SK-N-SH treated with all-trans-retinoic acid at 6 μM for 48 hours (cell line): ENCODE measurements around the gene PRKAG2.

Source experiments
- ATAC-seq: fragments of 200-7000 bp; cut with Tn5 transposase; 3 replicates; pipeline ENCODE4 v1.9.1; 2020; ENCODE audit warnings: mild to moderate bottlenecking, moderate library complexity
- ARNTL ChIP-seq: fragments of 450-650 bp; formaldehyde crosslinking; IDR thresholded peaks from 2 replicates; pipeline ENCODE4 v1.5.0; 2020; ENCODE audit warnings: low read depth, mild to moderate bottlenecking, moderate library complexity, borderline replicate concordance
- BACH2 ChIP-seq: fragments of 250-450 bp; sonication (Bioruptor Pico); IDR thresholded peaks from 2 replicates; pipeline ENCODE4 v1.9.0; 2021; ENCODE audit warnings: mild to moderate bottlenecking, borderline replicate concordance
- CREB5 ChIP-seq: fragments of 250-450 bp; sonication (Bioruptor Pico); IDR thresholded peaks from 2 replicates; pipeline ENCODE4 v1.5.1; 2020; ENCODE audit warnings: low read depth, mild to moderate bottlenecking, moderate library complexity
- CSDC2 ChIP-seq: fragments of 250-450 bp; sonication (Bioruptor Pico); IDR thresholded peaks from 2 replicates; pipeline ENCODE4 v1.5.0; 2020; ENCODE audit warnings: mild to moderate bottlenecking, moderate library complexity
- CSRNP3 ChIP-seq: fragments of 250-450 bp; sonication (Bioruptor Pico); IDR thresholded peaks from 2 replicates; pipeline ENCODE4 v1.5.1; 2021; ENCODE audit warnings: mild to moderate bottlenecking, moderate library complexity
- ESRRG ChIP-seq: fragments of 250-450 bp; sonication (Bioruptor Pico); IDR thresholded peaks from 2 replicates; pipeline ENCODE4 v1.6.1; 2021; ENCODE audit warnings: mild to moderate bottlenecking
- GLIS3 ChIP-seq: fragments of 250-450 bp; sonication (Bioruptor Pico); IDR thresholded peaks from 2 replicates; pipeline ENCODE4 v1.5.0; 2020; ENCODE audit warnings: mild to moderate bottlenecking, moderate library complexity
- ISL1 ChIP-seq: fragments of 250-450 bp; sonication (Bioruptor Pico); IDR thresholded peaks from 2 replicates; pipeline ENCODE4 v2.1.2; 2022; ENCODE audit warnings: mild to moderate bottlenecking, moderate library complexity
- OSR1 ChIP-seq: fragments of 250-450 bp; sonication (Bioruptor Pico); IDR thresholded peaks from 2 replicates; pipeline ENCODE4 v1.8.0; 2022; ENCODE audit warnings: moderate library complexity, mild to moderate bottlenecking, inconsistent platforms
- PATZ1 ChIP-seq: fragments of 250-450 bp; sonication (Bioruptor Pico); IDR thresholded peaks from 2 replicates; pipeline ENCODE4 v1.8.0; 2020; ENCODE audit warnings: mild to moderate bottlenecking, moderate library complexity, borderline replicate concordance
- PPARA ChIP-seq: fragments of 250-450 bp; sonication (Bioruptor Pico); IDR thresholded peaks from 2 replicates; pipeline ENCODE4 v1.5.0; 2020; ENCODE audit warnings: mild to moderate bottlenecking, borderline replicate concordance
- RARB ChIP-seq: fragments of 250-450 bp; sonication (Bioruptor Pico); IDR thresholded peaks from 2 replicates; pipeline ENCODE4 v1.8.0; 2021; ENCODE audit warnings: mild to moderate bottlenecking, moderate library complexity
- TOX ChIP-seq: fragments of 250-450 bp; sonication (Bioruptor Pico); IDR thresholded peaks from 2 replicates; pipeline ENCODE4 v1.8.0; 2021; ENCODE audit warnings: mild to moderate bottlenecking, moderate library complexity, borderline replicate concordance
- ZC3H10 ChIP-seq: fragments of 250-450 bp; sonication (Bioruptor Pico); IDR thresholded peaks from 2 replicates; pipeline ENCODE4 v1.5.1; 2021; ENCODE audit warnings: mild to moderate bottlenecking, moderate library complexity
- ZFP3 ChIP-seq: fragments of 250-450 bp; sonication (Bioruptor Pico); IDR thresholded peaks from 2 replicates; pipeline ENCODE4 v1.5.0; 2020; ENCODE audit warnings: mild to moderate bottlenecking, moderate library complexity
- ZFP30 ChIP-seq: fragments of 450-650 bp; formaldehyde crosslinking; IDR thresholded peaks from 2 replicates; pipeline ENCODE4 v1.5.0; 2022; ENCODE audit warnings: mild to moderate bottlenecking, moderate library complexity
- ZNF565 ChIP-seq: fragments of 450-650 bp; formaldehyde crosslinking; conservative IDR thresholded peaks from 2 replicates; pipeline ENCODE4 v1.5.0; 2020; ENCODE audit warnings: low read depth, mild to moderate bottlenecking, moderate library complexity
- ZNF70 ChIP-seq: fragments of 450-650 bp; formaldehyde crosslinking; IDR thresholded peaks from 2 replicates; pipeline ENCODE4 v1.5.0; 2020; ENCODE audit warnings: mild to moderate bottlenecking, moderate library complexity
- TF ChIP-seq, protein P1 (sequence below): fragments of 250-450 bp; sonication (Bioruptor Pico); IDR thresholded peaks from 2 replicates; pipeline ENCODE4 v1.8.0; 2021; ENCODE audit warnings: low read depth, mild to moderate bottlenecking, moderate library complexity, borderline replicate concordance

PRKAG2 gene

DNA sequence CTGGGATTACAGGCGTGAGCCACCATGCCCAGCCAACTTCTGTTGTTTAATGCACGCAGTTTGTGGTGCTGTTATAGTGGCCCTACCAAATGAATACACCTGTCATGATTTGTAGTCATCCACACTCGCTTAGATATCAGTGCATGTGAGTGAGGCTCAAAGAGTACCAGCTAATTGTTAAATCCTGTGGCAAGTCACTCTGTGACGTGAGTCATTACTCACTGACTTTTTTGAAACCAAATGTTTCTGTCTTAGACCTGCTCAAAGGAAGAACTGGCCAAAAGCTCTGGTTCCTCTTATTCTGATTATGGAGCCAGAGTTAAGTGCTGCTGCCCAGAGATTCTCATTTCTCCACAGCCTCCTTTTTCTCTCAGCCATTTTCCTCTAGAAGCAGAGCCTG lies 109.4 kb downstream of the PRKAG2 start:
- no peak for TF ChIP-seq ARNTL (CRISPR knock-in tag)
- ATAC-seq, result no peak

DNA sequence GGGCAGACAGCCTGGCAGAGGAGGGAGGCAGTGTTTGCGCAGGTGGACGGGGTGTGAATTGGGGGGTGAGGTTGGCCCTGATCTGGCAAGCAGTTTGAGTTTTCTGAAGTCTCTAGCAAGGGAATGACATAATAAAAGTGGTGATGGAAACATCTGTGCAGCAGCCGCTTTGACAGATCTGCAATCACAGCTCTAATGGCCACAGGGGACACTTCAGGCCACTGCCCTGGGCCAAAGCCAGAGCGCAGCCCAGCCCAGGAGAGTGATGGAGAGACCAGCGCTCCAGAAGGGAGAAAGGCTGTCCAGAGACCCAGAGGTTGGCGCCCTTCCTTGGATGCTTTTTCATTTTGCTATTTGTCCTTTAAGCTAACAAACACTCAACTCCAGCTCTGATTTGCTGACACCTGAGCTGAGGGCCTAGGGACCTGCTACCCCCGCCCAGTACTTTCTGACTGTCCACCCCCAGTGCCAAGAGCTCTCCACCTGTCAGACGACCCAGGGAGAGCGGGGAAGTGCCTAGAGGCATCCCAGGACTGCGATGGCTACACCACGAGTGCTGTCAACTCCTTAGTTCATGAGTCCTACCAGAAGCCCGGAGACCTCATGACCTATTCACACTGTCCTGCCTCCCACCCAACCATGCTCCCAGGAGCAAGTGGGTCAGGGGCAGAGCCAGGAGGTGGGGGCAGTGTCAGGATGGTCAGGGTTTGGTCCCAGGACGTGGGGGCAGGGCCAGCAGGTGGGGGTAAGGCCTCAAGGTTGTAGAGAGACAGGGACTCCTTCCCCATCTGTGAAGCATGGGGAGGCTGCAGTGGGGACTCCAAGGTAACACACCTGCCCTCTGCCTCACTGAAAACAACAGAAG lies 112.6 kb downstream of the PRKAG2 start:
- no peak for ATAC-seq
- TF ChIP-seq OSR1 (CRISPR knock-in tag), result no peak
- no peak for TF ChIP-seq CSDC2 (CRISPR knock-in tag)
- no peak for TF ChIP-seq ZC3H10
- TF ChIP-seq RARB (CRISPR knock-in tag), result no peak
- no peak for TF ChIP-seq PPARA (CRISPR knock-in tag)
- TF ChIP-seq, protein P1, sequence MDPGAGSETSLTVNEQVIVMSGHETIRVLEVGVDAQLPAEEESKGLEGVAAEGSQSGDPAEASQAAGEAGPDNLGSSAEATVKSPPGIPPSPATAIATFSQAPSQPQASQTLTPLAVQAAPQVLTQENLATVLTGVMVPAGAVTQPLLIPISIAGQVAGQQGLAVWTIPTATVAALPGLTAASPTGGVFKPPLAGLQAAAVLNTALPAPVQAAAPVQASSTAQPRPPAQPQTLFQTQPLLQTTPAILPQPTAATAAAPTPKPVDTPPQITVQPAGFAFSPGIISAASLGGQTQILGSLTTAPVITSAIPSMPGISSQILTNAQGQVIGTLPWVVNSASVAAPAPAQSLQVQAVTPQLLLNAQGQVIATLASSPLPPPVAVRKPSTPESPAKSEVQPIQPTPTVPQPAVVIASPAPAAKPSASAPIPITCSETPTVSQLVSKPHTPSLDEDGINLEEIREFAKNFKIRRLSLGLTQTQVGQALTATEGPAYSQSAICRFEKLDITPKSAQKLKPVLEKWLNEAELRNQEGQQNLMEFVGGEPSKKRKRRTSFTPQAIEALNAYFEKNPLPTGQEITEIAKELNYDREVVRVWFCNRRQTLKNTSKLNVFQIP, result no peak
- TF ChIP-seq ESRRG, result no peak
- no peak for TF ChIP-seq ZNF70 (CRISPR knock-in tag)
- TF ChIP-seq, all 23 proteins: peak for 0

- no peak for TF ChIP-seq CREB5 (CRISPR knock-in tag)
- no peak for TF ChIP-seq BACH2 (CRISPR knock-in tag)
- TF ChIP-seq GLIS3 (CRISPR knock-in tag), result no peak
- no peak for TF ChIP-seq ZNF565 (CRISPR knock-in tag)
- TF ChIP-seq CSDC2 (CRISPR knock-in tag), result no peak
- no peak for TF ChIP-seq ARNTL (CRISPR knock-in tag)
- TF ChIP-seq TOX (CRISPR knock-in tag), result no peak
- no peak for TF ChIP-seq CSRNP3 (CRISPR knock-in tag)
- no peak for TF ChIP-seq ZNF70 (CRISPR knock-in tag)
- TF ChIP-seq ZFP3, result no peak
- TF ChIP-seq, protein P1, result no peak
- TF ChIP-seq RARB (CRISPR knock-in tag), result no peak
- no peak for TF ChIP-seq ISL1 (CRISPR knock-in tag)
- no peak for TF ChIP-seq ESRRG
- TF ChIP-seq PATZ1 (CRISPR knock-in tag), result no peak
- no peak for TF ChIP-seq ZFP30 (CRISPR knock-in tag)
- no peak for ATAC-seq
Observed at GRCh38 chr7:151763420-151763984, 113.4 kb downstream of the PRKAG2 start.
